KOPT-K1 (cell line): ENCODE results near the gene NAP1L4.
"Not testable (repeated sequence)": the region's sequence is repeated elsewhere in the genome, so short reads cannot be mapped to it uniquely, and the experiment has no call there.

Experiments used
- H3K27ac ChIP-seq: fragments of 200-600 bp; sonication (generic); 2 replicates; pipeline ENCODE4 v1.5.1; 2016; ENCODE audit warnings: antibody characterized with exemption, mild to moderate bottlenecking, low read depth, low read length; ENCODE audit not compliant: poor library complexity, severe bottlenecking
- H3K36me3 ChIP-seq: fragments of 200-600 bp; sonication (generic); 2 replicates; pipeline ENCODE4 v1.5.1; 2017; ENCODE audit warnings: antibody characterized with exemption, mild to moderate bottlenecking, low read length, moderate library complexity; ENCODE audit not compliant: insufficient read depth
- H3K9me3 ChIP-seq: fragments of 200-600 bp; sonication (generic); 2 replicates; pipeline ENCODE4 v1.5.1; 2017; ENCODE audit warnings: antibody characterized with exemption, low read length, mild to moderate bottlenecking; ENCODE audit not compliant: insufficient read depth, poor library complexity, severe bottlenecking

NAP1L4 gene

GRCh38 chr11:2912498-2912897 lies 79.6 kb downstream of the NAP1L4 start:
- Histone ChIP-seq H3K36me3 (no peaks in the 10 kb centered on the region), H3K27ac (no peak overlapping the region), H3K9me3 (no peaks in the 10 kb centered on the region)

- no peaks in the 10 kb centered on the region for H3K36me3 ChIP-seq
- no peaks in the 10 kb centered on the region for H3K9me3 ChIP-seq
- H3K27ac ChIP-seq: no peak overlapping the region
These were observed 80.2 kb downstream of the NAP1L4 start for GRCh38 chr11:2911785-2912391.

- Histone ChIP-seq H3K36me3 (no peaks in the 10 kb centered on the region), H3K27ac (no peak overlapping the region), H3K9me3 (no peaks in the 10 kb centered on the region)
These were observed 80.9 kb downstream of the NAP1L4 start for GRCh38 chr11:2911088-2911784.

GRCh38 chr11:2910401-2910955 lies 81.7 kb downstream of the NAP1L4 start:
- no peak overlapping the region for H3K27ac ChIP-seq
- no peaks in the 10 kb centered on the region for H3K9me3 ChIP-seq
- no peaks in the 10 kb centered on the region for H3K36me3 ChIP-seq

GRCh38 chr11:2909133-2909902 lies 82.8 kb downstream of the NAP1L4 start:
- Histone ChIP-seq H3K36me3 (no peaks in the 10 kb centered on the region), H3K27ac (no peak overlapping the region), H3K9me3 (no peaks in the 10 kb centered on the region)

GRCh38 chr11:2908130-2908529 lies 84.0 kb downstream of the NAP1L4 start:
- H3K36me3 ChIP-seq: no peaks in the 10 kb centered on the region
- H3K27ac ChIP-seq: no peak overlapping the region
- H3K9me3 ChIP-seq: no peaks in the 10 kb centered on the region

GRCh38 chr11:2905299-2905698 lies 86.8 kb downstream of the NAP1L4 start:
- H3K36me3 ChIP-seq, H3K9me3 ChIP-seq, H3K27ac ChIP-seq: not testable (repeated sequence)

GRCh38 chr11:2904153-2905052 lies 87.7 kb downstream of the NAP1L4 start:
- H3K27ac ChIP-seq: no peak overlapping the region
- H3K9me3 ChIP-seq: no peaks in the 10 kb centered on the region
- no peaks in the 10 kb centered on the region for H3K36me3 ChIP-seq

GRCh38 chr11:2903672-2904011 lies 88.5 kb downstream of the NAP1L4 start:
- no peaks in the 10 kb centered on the region for H3K36me3 ChIP-seq
- no peak overlapping the region for H3K27ac ChIP-seq
- H3K9me3 ChIP-seq: no peaks in the 10 kb centered on the region

GRCh38 chr11:2902784-2903671 lies 89.1 kb downstream of the NAP1L4 start:
- peak overlapping the region; percentile 56 for H3K27ac ChIP-seq
- H3K36me3 ChIP-seq: no peaks in the 10 kb centered on the region
- no peaks in the 10 kb centered on the region for H3K9me3 ChIP-seq

GRCh38 chr11:2901854-2902783 lies 90.0 kb downstream of the NAP1L4 start:
- H3K9me3 ChIP-seq: no peaks in the 10 kb centered on the region
- H3K27ac ChIP-seq: peak overlapping the region; percentile 56
- H3K36me3 ChIP-seq: no peaks in the 10 kb centered on the region

- Histone ChIP-seq H3K27ac (peak overlapping the region; percentile 56), H3K36me3 (no peaks in the 10 kb centered on the region)
These were observed 90.8 kb downstream of the NAP1L4 start for GRCh38 chr11:2901196-2901796.

More at GRCh38 chr11:2901196-2901796, 90.8 kb downstream of the NAP1L4 start:
- H3K9me3 ChIP-seq: no peaks in the 10 kb centered on the region
